IMR-90 (cell line): ENCODE data around the gene ZFAND2B.

Experiments
- BHLHE40 ChIP-seq: fragments of 150-350 bp; IDR thresholded peaks from 2 replicates; pipeline ENCODE4 v1.6.1; 2016; ENCODE audit warnings: mild to moderate bottlenecking, low read depth, low read length
- CEBPB ChIP-seq: IDR thresholded peaks from 2 replicates; pipeline ENCODE4 v1.6.1; 2012; ENCODE audit warnings: low read depth, low read length, improper control_type of control experiment
- CHD1 ChIP-seq: IDR thresholded peaks from 2 replicates; pipeline ENCODE4 v1.6.1; 2012; ENCODE audit warnings: low read depth, low read length, improper control_type of control experiment
- MAFK ChIP-seq: IDR thresholded peaks from 2 replicates; pipeline ENCODE4 v1.6.1; 2012; ENCODE audit warnings: low read depth, low read length, improper control_type of control experiment
- POLR2A ChIP-seq: IDR thresholded peaks from 2 replicates; pipeline ENCODE4 v1.6.1; 2012; ENCODE audit warnings: mild to moderate bottlenecking, low read depth, low read length
- RAD21 ChIP-seq: IDR thresholded peaks from 2 replicates; pipeline ENCODE4 v1.6.1; 2012; ENCODE audit warnings: low read length, improper control_type of control experiment
- RFX5 ChIP-seq: IDR thresholded peaks from 2 replicates; pipeline ENCODE4 v1.8.0; 2012; ENCODE audit warnings: low read depth, mild to moderate bottlenecking, low read length, moderate library complexity
- SMC3 ChIP-seq: fragments of 150-350 bp; IDR thresholded peaks from 2 replicates; pipeline ENCODE4 v1.6.1; 2016; ENCODE audit warnings: low read depth, mild to moderate bottlenecking, antibody characterized with exemption, low read length, moderate library complexity
- TF ChIP-seq, protein P1 (sequence below): conservative IDR thresholded peaks from 2 replicates; pipeline ENCODE4 v1.5.1; 2012; ENCODE audit warnings: mild to moderate bottlenecking, low read depth, low read length, improper control_type of control experiment

DNA sequence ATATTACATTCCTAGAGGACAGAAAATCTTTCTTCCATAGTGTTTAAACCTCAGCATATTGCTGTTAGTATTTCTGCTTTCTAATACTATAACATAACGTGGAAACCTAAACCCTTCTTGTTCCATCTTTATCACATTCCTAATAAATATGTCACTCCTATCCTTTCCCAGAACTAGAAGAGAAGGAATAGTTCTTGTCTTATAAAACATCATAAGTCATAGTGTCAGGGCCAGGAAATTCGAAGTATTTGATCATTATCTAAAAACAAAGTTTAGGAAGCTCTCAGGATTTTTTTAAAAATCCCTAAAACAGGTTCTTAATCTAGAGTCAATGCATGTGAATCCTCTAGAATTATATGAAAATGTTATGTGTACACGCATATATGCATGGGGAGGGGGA lies 48.0 kb upstream of the ZFAND2B start:
- TF ChIP-seq POLR2A: no peak
- TF ChIP-seq, protein P1, sequence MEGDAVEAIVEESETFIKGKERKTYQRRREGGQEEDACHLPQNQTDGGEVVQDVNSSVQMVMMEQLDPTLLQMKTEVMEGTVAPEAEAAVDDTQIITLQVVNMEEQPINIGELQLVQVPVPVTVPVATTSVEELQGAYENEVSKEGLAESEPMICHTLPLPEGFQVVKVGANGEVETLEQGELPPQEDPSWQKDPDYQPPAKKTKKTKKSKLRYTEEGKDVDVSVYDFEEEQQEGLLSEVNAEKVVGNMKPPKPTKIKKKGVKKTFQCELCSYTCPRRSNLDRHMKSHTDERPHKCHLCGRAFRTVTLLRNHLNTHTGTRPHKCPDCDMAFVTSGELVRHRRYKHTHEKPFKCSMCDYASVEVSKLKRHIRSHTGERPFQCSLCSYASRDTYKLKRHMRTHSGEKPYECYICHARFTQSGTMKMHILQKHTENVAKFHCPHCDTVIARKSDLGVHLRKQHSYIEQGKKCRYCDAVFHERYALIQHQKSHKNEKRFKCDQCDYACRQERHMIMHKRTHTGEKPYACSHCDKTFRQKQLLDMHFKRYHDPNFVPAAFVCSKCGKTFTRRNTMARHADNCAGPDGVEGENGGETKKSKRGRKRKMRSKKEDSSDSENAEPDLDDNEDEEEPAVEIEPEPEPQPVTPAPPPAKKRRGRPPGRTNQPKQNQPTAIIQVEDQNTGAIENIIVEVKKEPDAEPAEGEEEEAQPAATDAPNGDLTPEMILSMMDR: no peak
- no peak for TF ChIP-seq SMC3
- TF ChIP-seq RAD21: no peak
- TF ChIP-seq CEBPB: no peak
- TF ChIP-seq MAFK: no peak
- no peak for TF ChIP-seq RFX5
- no peak for TF ChIP-seq BHLHE40
- TF ChIP-seq CHD1: no peak
